Keratinocyte (primary cell): ENCODE results near the gene CSNK1G2. TPM values are rescaled to one million over a fixed set of nuclear protein-coding genes. Genes with fewer than 3 reads are reported as not detected.

ENCODE experiments used
- DNase-seq: peaks from one replicate; pipeline ENCODE4 v3.0.0-alpha.2; 2011; ENCODE audit warnings: low read depth, missing footprints, low spot score
- FAIRE-seq: peaks from 2 replicates; lab custom pipeline; 2011; peaks lifted over from hg19 to GRCh38; lab: Jason Lieb, UNC
- H2AFZ ChIP-seq: 2 replicates; pipeline ENCODE4 v1.6.0; 2012; ENCODE audit warnings: low read length, control low read depth, inconsistent platforms; ENCODE audit not compliant: control insufficient read depth
- H3K27ac ChIP-seq: 2 replicates; pipeline ENCODE4 v1.5.1; 2011; ENCODE audit warnings: low read length; ENCODE audit not compliant: control insufficient read depth, insufficient read depth
- H3K27me3 ChIP-seq: 3 replicates; pipeline ENCODE4 v1.6.0; 2011; ENCODE audit warnings: low read length; ENCODE audit not compliant: control insufficient read depth, insufficient read depth; ENCODE audit errors: extremely low read depth
- H3K36me3 ChIP-seq, 2 experiments: 2 replicates in 1 of 2; 3 replicates in 1 of 2; pipeline ENCODE4 v1.5.1; 2011; ENCODE audit warnings: low read length in 2 of 2, mild to moderate bottlenecking in 1 of 2; ENCODE audit not compliant: control insufficient read depth in 2 of 2, insufficient read depth in 2 of 2; ENCODE audit errors: extremely low read depth in 1 of 2
- H3K4me1 ChIP-seq: 3 replicates; pipeline ENCODE4 v1.5.1; 2011; ENCODE audit warnings: low read length; ENCODE audit not compliant: control insufficient read depth, insufficient read depth; ENCODE audit errors: extremely low read depth
- H3K4me2 ChIP-seq: 3 replicates; pipeline ENCODE4 v1.6.0; 2011; ENCODE audit warnings: low read depth, low read length; ENCODE audit not compliant: control insufficient read depth, insufficient read depth; ENCODE audit errors: extremely low read depth
- H3K4me3 ChIP-seq, 3 experiments: fragments of 200-600 bp in 1 of 3; sonication (generic) in 1 of 3; 2 replicates in 2 of 3; 3 replicates in 1 of 3; pipeline ENCODE4 v1.5.1; 2011 to 2016; ENCODE audit warnings: low read length in 3 of 3, mild to moderate bottlenecking in 3 of 3, control low read depth in 2 of 3, inconsistent platforms in 1 of 3, low read depth in 1 of 3, mixed read lengths in 1 of 3, mixed run types in 1 of 3, moderate library complexity in 1 of 3; ENCODE audit not compliant: control insufficient read depth in 2 of 3, insufficient read depth in 2 of 3; ENCODE audit errors: extremely low read depth in 1 of 3
- H3K79me2 ChIP-seq: 2 replicates; pipeline ENCODE4 v1.6.0; 2012; ENCODE audit warnings: low read length; ENCODE audit not compliant: control insufficient read depth, insufficient read depth
- H3K9ac ChIP-seq: 3 replicates; pipeline ENCODE4 v1.6.0; 2011; ENCODE audit warnings: low read length; ENCODE audit not compliant: control insufficient read depth, insufficient read depth; ENCODE audit errors: extremely low read depth
- H3K9me1 ChIP-seq: 3 replicates; pipeline ENCODE4 v1.6.0; 2011; ENCODE audit warnings: low read length; ENCODE audit not compliant: control insufficient read depth, insufficient read depth; ENCODE audit errors: extremely low read depth
- H3K9me3 ChIP-seq: 2 replicates; pipeline ENCODE4 v1.5.1; 2012; ENCODE audit warnings: low read depth, low read length; ENCODE audit not compliant: control insufficient read depth
- H4K20me1 ChIP-seq: 3 replicates; pipeline ENCODE4 v1.6.0; 2011; ENCODE audit warnings: low read length; ENCODE audit not compliant: control insufficient read depth, insufficient read depth; ENCODE audit errors: extremely low read depth
- CTCF ChIP-seq, 3 experiments: IDR thresholded peaks in 1 of 3; conservative IDR thresholded peaks in 1 of 3; optimal IDR thresholded peaks in 1 of 3; 2 replicates in 2 of 3; 3 replicates in 1 of 3; pipeline versions ENCODE3 to v1.5.1; 2011; ENCODE audit warnings: low read length in 3 of 3, mild to moderate bottlenecking in 3 of 3, moderate library complexity in 2 of 3, control low read depth in 1 of 3, inconsistent platforms in 1 of 3; ENCODE audit not compliant: insufficient read depth in 2 of 3; ENCODE audit errors: extremely low read depth in 1 of 3
- EZH2 ChIP-seq: IDR thresholded peaks from one replicate; pipeline ENCODE4 v1.6.1; 2012; ENCODE audit warnings: inconsistent platforms, mild to moderate bottlenecking, low read length, moderate library complexity
- dilution Hi-C: fragments of 300-500 bp; cut with MboI; formaldehyde crosslinking; loops from one replicate; pipeline ENCODE4 v1.7.0; 2020; ENCODE audit warnings: low sequenced_read_pairs; ENCODE audit not compliant: extremely low pct_ligation_motif_present
- polyA plus RNA-seq, 5 experiments: library from polyadenylated mRNA; depleted of rRNA in 3 of 5; stranded (reverse) in 3 of 5; stranded (forward) in 1 of 5; unstranded in 1 of 5; fragments of >200 nt; gene quantifications; 1 replicate in 1 of 5; 2 replicates in 3 of 5; 3 replicates in 1 of 5; pipeline versions ENCODE4 v1.2.1 to v1.2.3, GENCODE V29; 2011 to 2012; ENCODE audit warnings: missing spikeins in 2 of 5, low read depth in 1 of 5, low replicate concordance in 1 of 5

CSNK1G2 gene
- polyA plus RNA-seq, 1 donor (not counting 4 experiments of a cell fraction or from before 2014, with no cell fraction given) = 34.9 TPM

- dilution Hi-C loops = no loop called here
Measured at GRCh38 chr19:1921825-1922224, 19.1 kb upstream of the CSNK1G2 start.

GRCh38 chr19:1922803-1923202 lies 18.2 kb upstream of the CSNK1G2 start:
- no peaks in the 10 kb centered on the region for H3K4me1 ChIP-seq
- no peak overlapping the region for H3K9ac ChIP-seq
- H2AFZ ChIP-seq = no peak overlapping the region
- no peak overlapping the region for H3K4me3 ChIP-seq
- dilution Hi-C loops = no loop called here
- H3K79me2 ChIP-seq = no peaks in the 10 kb centered on the region
- no peak overlapping the region for H3K27ac ChIP-seq
- no peak for FAIRE-seq
- H3K9me1 ChIP-seq = no peaks in the 10 kb centered on the region
- no peak overlapping the region for H3K4me2 ChIP-seq
- H4K20me1 ChIP-seq = no peaks in the 10 kb centered on the region
- no peaks in the 10 kb centered on the region for H3K27me3 ChIP-seq
- peaks cover 17 to 30% of the 10 kb centered on the region in 2 experiments for H3K36me3 ChIP-seq
- no peak for DNase-seq
- no peaks in the 10 kb centered on the region for H3K9me3 ChIP-seq
- no peak for TF ChIP-seq CTCF (optimal IDR thresholded peaks at IDR 0.05 in 1 of 3, IDR thresholded peaks at IDR 0.05 in 1 of 3, conservative IDR thresholded peaks at IDR 0.05 in 1 of 3; ENCODE audit: extremely low read depth in 1 of 3, insufficient read depth in 2 of 3, low read length in 3 of 3)
- TF ChIP-seq EZH2 = no peak

More at GRCh38 chr19:1921825-1922224, 19.1 kb upstream of the CSNK1G2 start:
- Histone ChIP-seq H3K27ac (no peak overlapping the region), H2AFZ (no peak overlapping the region), H4K20me1 (no peaks in the 10 kb centered on the region), H3K4me3 (no peak overlapping the region), H3K27me3 (no peaks in the 10 kb centered on the region), H3K9ac (no peak overlapping the region), H3K79me2 (no peaks in the 10 kb centered on the region), H3K9me1 (no peaks in the 10 kb centered on the region), H3K4me2 (no peak overlapping the region), H3K4me1 (no peaks in the 10 kb centered on the region), H3K9me3 (no peaks in the 10 kb centered on the region), H3K36me3 (peaks cover 20 to 30% of the 10 kb centered on the region in 2 experiments)
- DNase-seq (no peak), FAIRE-seq (no peak)
- TF ChIP-seq EZH2 (no peak), CTCF (optimal IDR thresholded peaks at IDR 0.05 in 1 of 3, IDR thresholded peaks at IDR 0.05 in 1 of 3, conservative IDR thresholded peaks at IDR 0.05 in 1 of 3; ENCODE audit: extremely low read depth in 1 of 3, insufficient read depth in 2 of 3, low read length in 3 of 3) (no peak)
